Parathyroid adenoma (tissue), 2 donors: ENCODE measurements around the gene ATP13A3.

ENCODE experiments used
- H2AFZ ChIP-seq: fragments of 300-600 bp; sonication (generic); one replicate; pipeline ENCODE4 v1.7.0; 2017; ENCODE audit warnings: antibody characterized with exemption, mild to moderate bottlenecking
- H3K27ac ChIP-seq: fragments of 300-600 bp; sonication (generic); one replicate; pipeline ENCODE4 v1.7.0; 2017
- H3K27me3 ChIP-seq: fragments of 300-600 bp; sonication (generic); one replicate; pipeline ENCODE4 v1.7.0; 2017; ENCODE audit warnings: low read length; ENCODE audit not compliant: control insufficient read depth, insufficient read depth
- H3K36me3 ChIP-seq: fragments of 300-600 bp; sonication (generic); one replicate; pipeline ENCODE4 v1.7.0; 2017; ENCODE audit warnings: low read length; ENCODE audit not compliant: control insufficient read depth, insufficient read depth
- H3K4me1 ChIP-seq: fragments of 300-600 bp; sonication (generic); one replicate; pipeline ENCODE4 v1.7.0; 2017; ENCODE audit warnings: control low read depth
- H3K4me2 ChIP-seq: fragments of 300-600 bp; sonication (generic); one replicate; pipeline ENCODE4 v1.7.0; 2017; ENCODE audit warnings: low read length
- H3K4me3 ChIP-seq: fragments of 300-600 bp; sonication (generic); one replicate; pipeline ENCODE4 v1.7.0; 2017; ENCODE audit warnings: low read depth, low read length
- H3K79me2 ChIP-seq: fragments of 300-600 bp; sonication (generic); one replicate; pipeline ENCODE4 v1.7.0; 2017; ENCODE audit warnings: control low read depth
- H3K9ac ChIP-seq: fragments of 300-600 bp; sonication (generic); one replicate; pipeline ENCODE4 v1.7.0; 2017; ENCODE audit warnings: mild to moderate bottlenecking
- H3K9me3 ChIP-seq: fragments of 300-600 bp; sonication (generic); one replicate; pipeline ENCODE4 v1.7.0; 2017; ENCODE audit warnings: low read length; ENCODE audit not compliant: control insufficient read depth
- CTCF ChIP-seq: fragments of 300-600 bp; sonication (generic); IDR thresholded peaks from one replicate; pipeline ENCODE4 v1.7.0; 2017; ENCODE audit warnings: antibody characterized with exemption, mild to moderate bottlenecking
- donor health status: primary hyperparathyroidism.

ATP13A3 gene

GRCh38 chr3:194368918-194369317 lies 117.9 kb downstream of the ATP13A3 start:
- Histone ChIP-seq H3K27ac (no peak overlapping the region), H3K27me3 (no peaks in the 10 kb centered on the region)

GRCh38 chr3:194367992-194368841 lies 118.6 kb downstream of the ATP13A3 start:
- H3K4me3 ChIP-seq = no peak overlapping the region
- no peaks in the 10 kb centered on the region for H3K9me3 ChIP-seq
- H3K4me2 ChIP-seq = no peak overlapping the region
- H3K9ac ChIP-seq = no peak overlapping the region
- H3K36me3 ChIP-seq = no peaks in the 10 kb centered on the region
- TF ChIP-seq CTCF = no peak
- no peak overlapping the region for H2AFZ ChIP-seq
- no peaks in the 10 kb centered on the region for H3K4me1 ChIP-seq
- no peak overlapping the region for H3K27ac ChIP-seq
- H3K79me2 ChIP-seq = no peaks in the 10 kb centered on the region
- no peaks in the 10 kb centered on the region for H3K27me3 ChIP-seq

More at GRCh38 chr3:194368918-194369317, 117.9 kb downstream of the ATP13A3 start:
- Histone ChIP-seq H3K79me2 (no peaks in the 10 kb centered on the region), H3K36me3 (no peaks in the 10 kb centered on the region), H3K4me2 (no peak overlapping the region), H3K4me1 (no peaks in the 10 kb centered on the region), H3K4me3 (no peak overlapping the region), H3K9me3 (no peaks in the 10 kb centered on the region), H2AFZ (no peak overlapping the region), H3K9ac (no peak overlapping the region)
- no peak for TF ChIP-seq CTCF

- H3K27ac ChIP-seq = no peak overlapping the region
- no peak overlapping the region for H2AFZ ChIP-seq
- H3K36me3 ChIP-seq = no peaks in the 10 kb centered on the region
- no peak overlapping the region for H3K4me3 ChIP-seq
- no peaks in the 10 kb centered on the region for H3K79me2 ChIP-seq
- H3K4me1 ChIP-seq = no peaks in the 10 kb centered on the region
- no peaks in the 10 kb centered on the region for H3K27me3 ChIP-seq
- no peak overlapping the region for H3K9ac ChIP-seq
- H3K4me2 ChIP-seq = no peak overlapping the region
- no peaks in the 10 kb centered on the region for H3K9me3 ChIP-seq
- no peak for TF ChIP-seq CTCF
Observed at GRCh38 chr3:194365978-194366490, 120.8 kb downstream of the ATP13A3 start.

- no peaks in the 10 kb centered on the region for H3K36me3 ChIP-seq
- no peaks in the 10 kb centered on the region for H3K9me3 ChIP-seq
- no peak overlapping the region for H3K4me2 ChIP-seq
- H3K4me1 ChIP-seq = no peaks in the 10 kb centered on the region
- no peak overlapping the region for H3K9ac ChIP-seq
- H3K27me3 ChIP-seq = no peaks in the 10 kb centered on the region
- H3K79me2 ChIP-seq = no peaks in the 10 kb centered on the region
- H2AFZ ChIP-seq = no peak overlapping the region
- TF ChIP-seq CTCF = no peak
- no peak overlapping the region for H3K4me3 ChIP-seq
- H3K27ac ChIP-seq = no peak overlapping the region
Observed at GRCh38 chr3:194365526-194365925, 121.3 kb downstream of the ATP13A3 start.
